HG03565 (cell line): Measurements from ENCODE around the gene FYTTD1.

Experiments used
- ATAC-seq: cut with Tn5 transposase; IDR thresholded peaks from one replicate; pipeline ENCODE4 v1.9.1; 2021; ENCODE audit warnings: mild to moderate bottlenecking, moderate library complexity; ENCODE audit not compliant: unreplicated experiment

FYTTD1 gene

GRCh38 chr3:197737319-197737649 lies 12.4 kb upstream of the FYTTD1 start:
- ATAC-seq = no peak

GRCh38 chr3:197737749-197738462 lies 11.8 kb upstream of the FYTTD1 start:
- no peak for ATAC-seq

- no peak for ATAC-seq
Measured at GRCh38 chr3:197742787-197743186, 6.9 kb upstream of the FYTTD1 start.

- no peak for ATAC-seq
Measured at GRCh38 chr3:197746209-197746608, 3.5 kb upstream of the FYTTD1 start.

- no peak for ATAC-seq
Measured at GRCh38 chr3:197746801-197747237, 2.9 kb upstream of the FYTTD1 start.

GRCh38 chr3:197748597-197749314 lies 927 bp upstream of the FYTTD1 start:
- no peak for ATAC-seq

GRCh38 chr3:197749315-197749600 lies 425 bp upstream of the FYTTD1 start:
- peak; percentile 8 for ATAC-seq

GRCh38 chr3:197750396-197750831 lies 731 bp downstream of the FYTTD1 start:
- ATAC-seq = peak; percentile 32

- no peak for ATAC-seq
Measured at GRCh38 chr3:197750858-197751737, 1.4 kb downstream of the FYTTD1 start.

- no peak for ATAC-seq
Measured at GRCh38 chr3:197752107-197752506, 2.4 kb downstream of the FYTTD1 start.

GRCh38 chr3:197753263-197753662 lies 3.6 kb downstream of the FYTTD1 start:
- no peak for ATAC-seq

GRCh38 chr3:197756704-197757103 lies 7.0 kb downstream of the FYTTD1 start:
- ATAC-seq = no peak

- ATAC-seq = no peak
Measured at GRCh38 chr3:197758512-197758911, 8.8 kb downstream of the FYTTD1 start.

- ATAC-seq = no peak
Measured at GRCh38 chr3:197761784-197762183, 12.1 kb downstream of the FYTTD1 start.

GRCh38 chr3:197775317-197775716 lies 25.6 kb downstream of the FYTTD1 start:
- ATAC-seq = no peak

- no peak for ATAC-seq
Measured at GRCh38 chr3:197782230-197782629, 32.5 kb downstream of the FYTTD1 start.

GRCh38 chr3:197784019-197784585 lies 34.4 kb downstream of the FYTTD1 start:
- ATAC-seq = no peak

GRCh38 chr3:197787412-197787811 lies 37.7 kb downstream of the FYTTD1 start:
- no peak for ATAC-seq

GRCh38 chr3:197789309-197789708 lies 39.6 kb downstream of the FYTTD1 start:
- no peak for ATAC-seq

GRCh38 chr3:197790033-197790432 lies 40.4 kb downstream of the FYTTD1 start:
- ATAC-seq = no peak

GRCh38 chr3:197791113-197791891 lies 41.6 kb downstream of the FYTTD1 start, which contains the start of gene LRCH3:
Gene LRCH3 (plus strand): TSS chr3:197791254. CDS start chr3:197791279, 25 bp downstream.
- peak; percentile 54 for ATAC-seq
